RPMI8226 (cell line): Measurements from ENCODE around the gene TUBGCP6.
A peak's percentile ranks its signal among the peaks of the same experiment; 100 is the strongest.
"Not testable (repeated sequence)": the region's sequence is repeated elsewhere in the genome, so short reads cannot be mapped to it uniquely, and the experiment has no call there.

ENCODE experiments used
- DNase-seq: peaks from one replicate; pipeline ENCODE4 v3.0.0-alpha.2; 2015

The TUBGCP6 gene

DNA sequence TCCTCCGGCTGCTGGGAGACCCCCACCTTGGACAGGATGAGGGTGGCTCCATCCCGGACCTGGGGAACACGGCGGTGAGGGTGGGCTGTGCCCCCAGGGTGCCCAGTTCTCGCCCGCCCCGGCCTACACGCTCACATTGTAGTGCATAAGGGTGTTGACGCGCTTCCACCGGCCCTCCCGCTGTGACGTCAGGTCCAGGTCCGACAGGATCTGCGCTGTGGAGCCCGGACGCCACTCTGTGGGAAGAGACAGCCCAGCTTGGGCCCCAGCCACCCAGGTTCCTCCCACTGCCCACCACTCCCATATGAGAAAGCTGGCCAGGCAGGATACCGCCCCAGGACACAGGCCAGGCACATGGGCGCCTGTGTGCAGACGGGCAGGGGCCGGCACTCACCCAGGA is 33.6 kb upstream of the TUBGCP6 start:
- DNase-seq, result no peak

DNA sequence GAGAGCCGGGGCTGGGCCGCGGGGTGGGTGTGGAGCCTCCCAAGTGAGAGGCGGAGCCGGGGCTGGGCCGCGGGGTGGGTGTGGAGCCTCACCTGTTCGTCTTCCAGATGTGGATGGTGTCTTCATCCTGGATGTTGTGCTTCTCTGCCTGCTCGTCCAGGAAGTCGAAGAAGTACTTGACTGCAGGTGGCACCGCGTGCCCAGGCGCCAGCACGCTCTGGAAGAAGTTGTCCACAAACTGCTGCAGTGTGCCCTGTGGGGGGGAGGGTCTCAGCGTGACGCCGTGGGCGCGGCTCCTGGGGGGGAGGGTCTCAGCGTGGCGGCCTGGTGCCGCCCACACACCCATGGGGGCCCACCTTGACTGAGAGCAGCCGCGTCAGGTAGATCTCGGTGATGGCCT is 32.9 kb upstream of the TUBGCP6 start:
- no peak for DNase-seq

DNA sequence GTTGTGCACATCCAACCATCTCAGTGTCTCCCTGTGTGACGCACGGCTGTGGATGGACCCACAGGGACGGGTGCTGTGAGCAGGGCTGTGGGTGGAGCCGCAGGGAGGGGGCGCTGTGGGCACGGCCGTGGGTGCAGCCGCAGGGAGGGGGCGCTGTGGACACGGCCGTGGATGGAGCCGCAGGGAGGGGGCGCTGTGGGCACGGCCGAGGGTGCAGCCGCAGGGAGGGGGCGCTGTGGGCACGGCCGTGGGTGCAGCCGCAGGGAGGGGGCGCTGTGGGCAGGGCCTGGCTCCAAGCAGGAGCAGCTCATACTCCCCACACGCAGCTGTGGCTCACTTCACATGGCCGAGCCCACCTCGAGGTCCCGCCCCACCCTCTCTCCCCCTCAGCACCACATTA is 31.3 kb upstream of the TUBGCP6 start:
- peak; percentile 100 for DNase-seq

DNA sequence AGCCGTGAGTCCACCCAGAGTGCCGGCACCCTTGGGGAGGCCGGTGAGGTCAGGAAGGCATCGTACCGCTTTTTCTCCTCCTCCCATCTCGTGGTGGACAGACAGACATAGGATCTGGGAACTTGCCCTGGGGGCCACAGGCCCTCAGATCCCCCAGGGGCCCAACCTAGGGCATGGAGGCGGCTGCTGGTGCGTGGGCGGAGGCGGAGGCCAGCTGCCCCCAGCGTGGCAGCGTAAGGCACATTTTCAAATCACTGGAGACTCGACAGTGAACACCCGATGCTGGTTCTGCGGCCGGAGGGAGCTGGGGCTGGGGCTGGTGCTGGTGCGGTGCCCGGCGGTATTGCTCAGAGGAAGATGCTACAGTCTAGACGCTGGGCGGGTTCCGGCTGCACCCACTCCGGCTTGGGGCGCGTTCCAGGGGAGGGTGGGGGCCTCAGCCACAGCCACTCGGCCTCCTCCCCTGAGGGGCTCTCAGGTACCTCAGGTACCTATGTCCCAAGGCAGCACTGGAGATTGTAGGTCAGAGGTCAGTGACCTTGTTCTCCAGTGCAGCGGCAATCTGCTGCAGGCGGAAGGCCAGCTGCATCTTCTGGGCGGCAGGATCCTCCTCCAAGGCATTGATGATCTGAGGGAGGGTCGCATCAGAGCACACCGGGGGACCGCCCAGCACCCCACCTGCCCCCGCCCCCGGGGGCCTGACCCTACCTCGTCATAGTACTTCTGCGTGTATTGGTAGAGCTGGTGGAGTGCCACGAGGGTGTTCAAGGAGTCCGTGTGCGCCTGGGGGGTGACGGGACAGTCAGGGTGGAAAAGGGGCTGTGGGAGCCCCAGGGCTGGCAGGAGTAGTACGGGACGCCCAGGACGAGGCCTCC is 30.6 kb upstream of the TUBGCP6 start:
- DNase-seq, result no peak

DNA sequence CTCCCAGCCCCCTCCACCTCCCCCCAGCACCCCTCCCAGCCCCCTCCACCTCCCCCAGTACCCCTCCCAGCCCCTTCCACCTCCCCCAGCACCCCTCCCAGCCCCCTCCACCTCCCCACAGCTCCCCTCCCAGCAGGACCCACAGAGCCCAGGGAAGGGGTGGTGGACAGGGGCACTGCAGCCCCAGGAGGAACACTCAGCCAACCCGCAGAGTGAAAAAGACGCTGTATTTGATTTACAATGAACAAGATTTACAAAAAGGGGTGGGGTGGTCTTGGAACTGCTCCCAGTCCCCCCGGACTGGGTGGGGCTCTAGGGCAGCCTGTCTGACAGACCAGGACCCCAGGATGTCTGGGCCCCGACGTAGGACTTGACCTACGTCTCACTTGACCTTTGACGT is 29.9 kb upstream of the TUBGCP6 start:
- DNase-seq, result no peak

DNA sequence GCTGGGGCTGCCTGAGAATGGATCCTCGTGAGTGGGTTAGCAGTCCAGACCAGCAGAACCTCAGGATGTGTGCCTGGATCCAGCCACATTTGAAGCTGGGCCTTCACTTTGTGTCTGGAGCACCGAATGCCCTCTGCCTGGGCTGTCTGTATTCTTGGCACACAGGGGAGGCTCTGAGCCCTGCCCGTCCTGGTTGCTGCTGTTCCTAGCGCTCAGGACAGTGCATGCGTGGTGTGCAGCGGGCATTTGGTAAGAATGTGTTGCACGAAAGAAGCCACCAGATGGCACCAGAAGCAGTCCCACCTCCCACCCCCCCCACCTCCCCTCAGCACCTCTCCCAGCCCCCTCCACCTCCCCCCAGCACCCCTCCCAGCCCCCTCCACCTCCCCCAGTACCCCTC is 29.5 kb upstream of the TUBGCP6 start:
- peak; percentile 79 for DNase-seq

DNA sequence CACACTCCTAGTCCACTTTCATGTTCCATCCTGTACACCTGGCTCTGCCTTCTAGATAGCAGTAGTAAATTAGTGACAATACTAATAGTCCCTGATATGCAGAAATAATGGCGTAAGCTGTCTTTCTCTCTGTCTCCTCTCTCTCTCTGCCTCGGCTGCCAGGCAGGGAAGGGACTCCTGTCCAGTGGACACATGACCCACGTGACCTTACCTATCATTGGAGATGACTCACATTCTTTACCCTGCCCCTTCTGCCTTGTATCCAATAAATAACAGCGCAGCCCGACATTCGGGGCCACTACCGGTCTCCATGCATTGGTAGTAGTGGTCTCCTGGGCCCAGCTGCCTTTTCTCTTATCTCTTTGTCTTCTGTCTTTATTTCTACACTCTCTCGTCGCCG is 29.0 kb upstream of the TUBGCP6 start:
- not testable (repeated sequence) for DNase-seq

DNA sequence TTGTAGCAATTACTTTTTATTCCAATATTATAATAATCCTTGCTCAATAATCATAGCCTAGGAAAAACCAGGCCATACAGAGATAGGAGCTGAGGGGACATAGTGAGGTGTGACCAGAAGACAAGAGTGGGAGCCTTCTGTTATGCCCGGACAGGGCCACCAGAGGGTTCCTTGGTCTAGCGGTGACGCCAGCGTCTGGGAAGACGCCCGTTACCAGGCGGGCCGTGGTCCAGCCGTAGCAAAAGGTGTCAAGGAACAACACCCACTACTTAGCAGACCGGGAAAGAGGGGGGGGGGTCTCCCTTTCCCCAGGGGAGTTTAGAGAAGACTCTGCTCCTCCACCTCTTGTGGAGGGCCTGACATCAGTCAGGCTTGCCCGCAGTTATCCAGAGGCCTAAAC is 28.5 kb upstream of the TUBGCP6 start:
- DNase-seq, result not testable (repeated sequence)

DNA sequence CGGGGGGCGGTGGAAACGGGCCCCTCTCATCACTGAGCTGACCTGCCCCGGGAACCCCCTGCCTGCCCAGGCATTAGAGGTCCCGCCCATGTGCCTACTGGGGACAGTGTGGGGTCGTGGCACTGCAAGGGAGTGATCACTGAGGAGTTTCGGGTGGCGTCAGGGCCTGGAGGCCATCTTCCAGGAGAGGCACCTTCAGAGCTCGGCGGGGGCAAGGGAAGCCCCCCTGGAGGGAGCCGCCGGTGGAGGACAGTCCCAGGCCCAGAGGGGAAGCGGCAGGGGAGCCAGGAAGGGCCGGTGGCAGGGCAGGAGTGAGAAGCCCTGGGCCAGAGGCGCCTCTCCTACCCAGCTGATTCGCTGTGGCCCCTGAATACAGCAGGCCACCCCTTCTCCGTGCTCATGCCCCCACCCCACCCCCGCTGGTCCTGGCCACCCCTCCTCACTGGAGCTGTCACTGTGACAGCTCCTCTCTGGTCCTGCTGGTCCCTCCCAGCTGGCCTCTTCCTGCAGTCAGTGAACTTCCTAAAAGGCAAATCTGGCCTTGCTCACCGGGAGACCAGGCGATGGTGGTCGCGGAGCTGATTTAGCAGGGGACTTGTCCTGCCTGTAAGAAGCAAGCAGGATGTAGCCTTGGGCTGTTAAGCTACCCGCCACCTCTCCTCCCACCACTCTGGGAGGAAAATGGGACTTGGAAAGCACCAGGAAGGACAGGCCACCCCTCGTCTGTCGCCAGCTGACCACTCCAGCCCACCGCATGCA is 27.4 kb upstream of the TUBGCP6 start:
- DNase-seq, result no peak

DNA sequence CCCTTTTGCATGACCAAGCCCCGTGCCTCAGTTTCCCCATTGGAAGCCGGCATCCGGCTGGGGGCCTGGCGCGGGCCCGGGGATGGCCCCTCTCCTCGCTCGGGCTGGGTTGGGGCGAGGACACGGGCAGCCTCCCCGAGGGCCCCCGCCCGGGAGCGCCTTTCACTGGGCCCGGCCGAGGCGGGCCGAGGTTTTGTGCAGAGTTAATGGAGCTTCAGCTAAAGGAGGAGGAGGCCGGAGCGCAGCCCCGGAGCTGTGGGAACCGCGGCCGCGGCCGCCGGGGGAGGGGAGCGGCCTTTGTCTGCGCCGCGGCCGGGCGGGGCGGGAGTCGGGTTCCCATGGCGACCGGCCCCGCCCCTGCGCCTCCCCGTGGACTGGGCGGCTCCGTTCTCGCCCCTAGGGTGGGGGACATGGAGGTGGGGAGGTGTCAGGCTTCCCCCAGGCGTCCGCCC is 26.7 kb upstream of the TUBGCP6 start:
- DNase-seq, result peak; percentile 80

DNA sequence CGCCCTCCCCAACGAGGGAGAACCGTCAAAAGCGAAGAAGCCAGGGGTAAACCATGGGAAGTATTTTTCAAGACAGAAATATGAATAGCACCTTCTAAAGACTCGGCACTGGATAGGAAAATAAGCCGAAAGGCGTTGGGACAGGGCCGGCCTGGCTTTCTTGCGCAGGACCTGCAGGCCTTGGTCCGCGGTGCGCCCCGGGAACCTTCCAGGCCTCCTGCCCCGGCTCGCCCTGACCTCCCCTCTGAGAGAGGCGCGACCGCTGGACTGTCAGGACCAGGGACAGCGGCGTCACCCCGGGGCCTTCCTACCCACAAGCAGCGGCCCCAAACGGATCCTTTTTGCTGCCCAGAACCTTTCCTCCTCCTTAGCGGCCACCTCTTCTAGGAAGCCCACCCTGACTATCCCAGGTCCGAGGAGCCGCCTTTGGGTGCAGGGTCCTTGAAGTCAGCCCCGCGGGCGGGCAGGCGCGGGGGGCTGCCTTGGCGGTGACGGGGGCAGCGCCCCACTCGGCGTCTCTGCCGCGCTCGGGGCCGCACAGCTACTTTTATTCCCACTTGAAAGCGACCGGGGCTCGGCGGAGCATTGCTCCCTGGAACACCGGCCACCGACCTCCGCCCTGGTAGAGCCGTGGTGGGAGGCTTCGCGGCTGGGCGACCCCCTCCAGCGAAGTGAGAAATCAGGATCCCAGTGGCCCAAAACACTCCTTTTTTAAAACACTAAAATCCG is 26.0 kb upstream of the TUBGCP6 start:
- DNase-seq, result peak; percentile 77

DNA sequence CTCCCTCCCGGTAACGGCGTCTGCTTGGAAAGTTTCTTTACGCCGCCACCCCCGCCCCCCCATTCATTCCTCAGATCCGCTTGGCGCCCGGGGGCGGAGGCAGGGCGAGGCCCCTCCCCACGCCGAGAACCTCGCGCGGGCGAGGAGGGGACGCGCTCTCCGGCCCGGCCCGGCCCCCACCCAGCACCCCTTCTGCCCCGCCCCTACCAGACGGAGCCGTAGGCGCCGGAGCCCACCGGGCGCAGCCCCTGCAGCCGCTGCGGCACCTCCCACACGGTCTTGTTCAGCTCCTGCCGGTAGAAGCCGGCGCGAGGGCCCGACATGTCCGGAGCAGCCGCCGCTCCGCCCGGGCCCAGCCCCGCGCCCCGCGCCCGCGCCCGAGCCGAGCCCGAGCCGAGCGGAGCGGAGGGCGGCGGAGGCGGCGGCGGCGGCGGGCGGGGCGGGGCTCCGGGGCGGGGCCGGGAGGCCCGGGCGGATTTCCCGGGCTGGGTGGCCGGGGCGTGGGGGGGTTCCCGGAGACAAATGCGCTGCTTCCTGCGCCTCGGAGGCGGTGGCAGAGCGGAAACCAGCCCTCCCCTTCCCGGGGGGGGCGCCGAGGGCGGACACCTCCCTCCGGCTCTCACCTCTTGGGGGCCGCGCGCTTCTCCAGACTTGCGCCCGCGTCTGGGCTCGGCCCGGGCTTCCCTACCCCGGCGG is 25.3 kb upstream of the TUBGCP6 start, which contains the start of gene MAPK11:
Gene MAPK11 (minus strand): TSS at position 411 of the 696 bp plus-strand sequence. CDS start 88 bp downstream, at position 323.
- DNase-seq, result peak; percentile 57

DNA sequence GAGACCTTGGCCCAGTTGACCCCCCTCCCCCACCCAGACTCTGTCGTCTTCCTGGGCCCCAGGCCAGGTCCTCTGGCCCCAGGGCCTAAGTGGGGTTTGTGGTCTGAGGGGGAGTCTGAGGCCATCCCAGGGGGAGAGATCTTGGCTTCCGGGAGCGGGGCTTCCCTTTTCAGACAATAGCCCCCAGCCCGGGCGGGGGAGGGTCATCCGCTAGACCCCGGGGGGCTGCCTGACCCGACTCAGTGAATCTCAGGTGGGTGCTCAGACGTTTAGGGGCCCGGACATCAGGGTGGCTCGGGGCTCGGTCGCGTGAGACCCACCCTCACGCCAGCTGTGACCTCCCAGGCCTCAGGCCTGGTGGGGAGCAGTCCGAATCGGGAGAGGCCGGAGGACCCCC is 24.7 kb upstream of the TUBGCP6 start:
- peak; percentile 29 for DNase-seq

DNA sequence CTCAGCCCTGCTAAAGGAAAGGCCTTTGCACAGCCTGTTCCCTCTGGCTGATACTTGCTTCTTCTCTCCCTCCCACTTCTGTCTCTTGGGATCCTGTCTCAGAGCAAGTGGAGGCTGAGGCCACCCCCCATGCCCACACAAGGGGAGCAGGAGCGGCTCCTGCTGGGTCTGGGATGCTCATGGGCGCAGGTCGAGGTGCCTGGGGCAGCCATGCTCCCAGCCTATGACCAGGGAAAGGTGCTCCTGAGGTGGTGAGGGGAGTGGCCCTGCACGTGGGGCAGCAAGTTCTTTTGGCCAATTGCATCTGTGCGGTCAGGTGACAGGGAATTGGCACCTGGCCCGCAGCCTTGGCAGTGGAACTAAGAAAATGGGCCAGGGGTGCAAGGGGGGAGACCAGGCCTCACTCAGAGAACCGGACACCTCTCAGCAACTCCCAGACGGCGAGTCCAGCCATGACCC is 23.9 kb upstream of the TUBGCP6 start:
- peak; percentile 78 for DNase-seq

DNA sequence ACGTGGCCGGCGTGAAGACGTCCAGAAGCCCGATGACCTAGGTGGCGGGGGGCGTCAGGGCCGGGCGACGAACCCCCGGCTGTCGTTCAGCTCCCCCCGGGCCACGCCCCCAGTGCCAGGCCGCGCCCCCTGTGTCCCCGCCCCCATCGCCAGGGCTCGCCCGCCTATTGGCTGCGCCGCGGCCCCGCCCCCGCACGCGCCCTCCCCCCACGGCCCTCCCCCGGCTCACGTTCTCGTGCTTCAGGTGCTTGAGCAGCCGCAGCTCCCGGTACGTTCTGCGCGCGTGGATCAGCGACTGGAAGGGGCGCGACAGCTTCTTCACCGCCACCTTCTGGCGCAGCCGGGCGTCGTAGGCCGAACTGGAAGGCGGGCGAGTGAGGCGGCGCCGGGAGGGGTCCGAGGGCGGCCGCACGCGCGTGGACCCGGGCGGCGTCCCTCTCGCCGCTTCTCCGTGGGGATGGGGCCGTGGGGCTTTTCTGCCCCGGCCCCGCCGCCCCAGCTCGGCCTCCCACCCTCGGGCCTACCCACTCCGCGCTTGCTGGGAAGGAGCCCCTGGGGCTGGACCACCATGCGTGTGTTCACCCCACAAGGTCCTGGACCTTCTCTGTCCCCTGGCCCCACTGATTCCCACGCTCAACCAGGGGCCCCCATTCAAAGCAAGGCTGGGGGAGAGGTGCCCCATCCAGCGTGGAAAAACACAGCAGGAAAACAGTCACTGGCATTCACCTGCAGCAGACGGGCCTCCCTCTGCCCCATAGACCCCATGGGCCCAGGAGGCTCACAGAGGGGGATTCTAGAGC is 23.0 kb upstream of the TUBGCP6 start:
- DNase-seq, result no peak

DNA sequence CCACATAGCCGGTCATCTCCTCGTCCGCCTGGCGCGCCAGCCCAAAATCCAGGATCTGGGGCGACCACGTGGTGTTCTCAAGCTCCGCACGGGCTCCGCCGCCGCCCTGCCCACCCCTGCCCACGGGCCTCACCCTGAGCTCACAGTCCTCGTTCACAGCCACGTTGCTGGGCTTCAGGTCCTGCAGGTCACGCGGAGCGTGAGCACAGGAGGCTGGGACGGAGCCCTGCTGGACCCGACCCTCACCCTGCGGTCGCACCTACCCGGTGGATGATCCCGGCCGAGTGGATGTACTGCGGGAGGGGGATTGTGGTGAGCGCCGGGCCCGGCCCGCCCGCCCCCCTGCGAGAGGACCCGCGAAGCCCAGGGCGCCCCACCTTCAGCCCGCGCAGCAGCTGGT is 22.2 kb upstream of the TUBGCP6 start:
- no peak for DNase-seq

DNA sequence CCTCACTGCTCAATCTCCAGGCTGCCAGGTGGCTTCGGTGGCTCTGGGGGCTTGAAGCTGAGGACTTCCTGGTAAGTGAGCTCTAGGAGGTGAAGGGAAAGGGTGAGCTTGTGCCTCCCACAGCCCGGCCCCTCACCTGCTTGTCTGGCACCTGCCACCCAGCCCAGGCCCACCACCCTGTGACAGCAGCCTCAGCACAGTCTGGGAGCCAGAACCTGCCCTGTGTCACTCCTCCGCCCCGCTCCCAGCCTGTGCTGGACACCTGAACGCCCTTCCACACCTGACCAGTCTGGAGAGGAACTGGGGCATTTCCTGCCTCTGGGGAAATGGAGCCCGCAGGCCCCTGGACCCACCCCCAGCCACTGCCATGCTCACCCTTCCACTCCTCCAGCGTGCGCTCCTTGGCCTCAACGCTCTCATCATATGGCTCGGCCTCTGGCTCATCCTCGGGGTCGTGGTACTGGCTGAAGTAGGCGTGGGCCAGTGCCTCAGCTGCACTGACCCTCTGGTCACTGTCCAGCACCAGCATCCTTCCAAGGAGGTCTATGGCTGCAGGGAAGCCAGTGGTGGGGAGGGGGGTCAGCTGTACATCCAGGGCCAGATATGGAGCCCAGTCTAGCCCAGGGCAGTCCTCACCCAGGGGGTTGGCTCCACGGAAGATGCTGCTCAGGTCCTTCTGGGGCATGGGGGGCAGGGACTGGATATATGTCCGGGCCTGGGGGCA is 20.3 kb upstream of the TUBGCP6 start:
- DNase-seq, result no peak

DNA sequence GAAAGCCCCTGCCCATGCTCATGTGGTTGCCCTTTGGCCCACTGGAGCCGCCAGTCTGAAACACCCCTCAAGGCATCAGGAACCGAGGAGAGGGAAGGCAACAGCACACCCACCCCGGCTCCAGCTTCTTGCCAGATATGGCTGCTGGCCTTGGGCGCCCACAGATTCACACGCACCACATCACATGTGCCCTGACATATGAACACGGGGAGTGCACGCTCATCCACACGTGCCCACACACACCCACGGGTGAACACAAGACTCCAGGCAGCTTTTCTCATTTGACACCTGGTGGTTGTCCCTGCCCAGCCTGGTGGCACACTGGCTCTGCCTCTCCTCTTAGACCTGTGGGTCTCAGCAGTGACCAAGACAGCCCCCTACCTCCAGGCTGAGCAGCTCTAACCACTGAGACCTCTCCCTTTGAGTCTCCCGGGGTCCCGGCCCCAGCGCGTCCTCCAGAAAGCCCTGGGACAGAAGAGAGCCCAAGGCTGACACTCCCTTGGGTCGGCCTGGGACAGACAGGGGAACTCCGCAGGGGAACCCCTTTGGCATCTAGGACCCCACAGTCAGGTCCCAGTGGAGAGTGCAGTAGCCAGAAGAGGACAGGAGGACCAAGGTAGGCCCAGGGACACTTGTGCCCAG is 19.4 kb upstream of the TUBGCP6 start:
- no peak for DNase-seq

DNA sequence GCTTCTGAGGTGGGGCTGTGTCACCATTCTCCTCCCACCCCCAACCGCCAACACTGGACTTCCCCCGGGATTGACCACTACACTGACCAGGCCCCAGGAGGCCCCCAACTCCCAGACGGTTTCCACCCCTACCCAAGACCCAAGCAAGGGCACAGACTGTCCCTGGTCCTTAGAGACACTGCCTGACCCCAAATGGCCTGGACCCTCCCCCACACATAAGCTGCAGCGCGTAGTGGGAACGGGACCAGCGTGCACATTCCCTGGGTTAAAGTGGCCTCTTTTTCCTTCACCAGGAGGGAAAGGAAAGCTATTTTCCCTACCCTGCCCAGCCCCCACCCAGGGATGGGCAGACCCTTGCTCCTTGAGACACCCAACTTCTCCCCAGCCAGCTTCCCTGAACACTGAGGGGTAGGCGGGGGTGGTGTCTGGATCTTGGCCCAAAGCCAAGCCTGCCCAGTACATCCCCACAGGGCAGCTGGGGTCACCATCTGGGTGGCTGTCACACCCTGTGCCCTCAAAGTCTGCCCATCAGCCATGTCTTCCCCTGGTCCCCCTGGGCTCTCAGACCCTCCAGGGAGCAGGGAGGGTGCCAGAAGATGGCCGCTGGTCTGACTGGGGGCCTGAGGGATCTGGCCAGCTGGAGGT is 18.3 kb upstream of the TUBGCP6 start:
- DNase-seq, result no peak

DNA sequence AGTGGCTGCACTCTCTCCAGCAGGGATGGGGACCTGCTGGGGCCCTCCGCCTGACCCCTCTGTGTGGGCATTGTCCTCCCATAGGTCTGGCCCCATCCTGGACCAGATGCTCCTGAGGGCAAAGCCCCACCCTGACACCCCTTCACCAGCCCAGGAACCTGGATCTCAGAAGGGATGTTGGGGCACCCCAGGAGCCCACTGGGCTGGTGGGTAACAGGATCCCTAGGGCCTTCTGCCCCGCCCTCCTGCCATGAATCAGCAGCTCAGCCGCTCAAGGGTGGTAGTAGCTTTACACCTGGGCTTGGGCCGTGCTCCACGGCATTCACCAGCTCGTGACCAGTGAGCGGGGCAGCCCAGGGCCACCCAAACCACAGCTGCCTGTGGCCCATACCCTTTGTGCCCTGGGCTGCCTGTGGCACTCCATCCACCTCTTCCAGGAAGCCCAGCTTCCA is 17.7 kb upstream of the TUBGCP6 start:
- DNase-seq, result peak; percentile 45
